NT2/D1 (cell line): ENCODE measurements around the gene CHST8.
"Not testable (repeated sequence)": the region's sequence is repeated elsewhere in the genome, so short reads cannot be mapped to it uniquely, and the experiment has no call there.

Experiments used
- SUZ12 ChIP-seq: IDR thresholded peaks from 2 replicates; pipeline ENCODE4 v1.6.1; 2011; ENCODE audit not compliant: insufficient read length, insufficient read depth; ENCODE audit errors: extremely low read depth
- YY1 ChIP-seq: IDR thresholded peaks from 2 replicates; pipeline ENCODE4 v1.6.1; 2011; ENCODE audit not compliant: insufficient read length, insufficient read depth
- ZNF274 ChIP-seq: IDR thresholded peaks from 2 replicates; pipeline ENCODE4 v1.6.1; 2011; ENCODE audit warnings: mild to moderate bottlenecking, low read depth, low read length

- not testable (repeated sequence) for TF ChIP-seq YY1, ZNF274, SUZ12
These were observed 73.8 kb downstream of the CHST8 start for GRCh38 chr19:33695547-33695946.
